ENCODE results near the gene TERF2IP. TPM values are rescaled to one million over a fixed set of nuclear protein-coding genes. Genes with fewer than 3 reads are reported as not detected.

The TERF2IP gene
- total RNA-seq, 1 experiment from 2014 or later: 11.9 TPM

- Histone ChIP-seq H3K4me3 (no peak overlapping the region), H3K36me3 (peaks cover 22% of the 10 kb centered on the region), H3K9me3 (no peaks in the 10 kb centered on the region), H3K27me3 (no peaks in the 10 kb centered on the region)
- no peak for DNase-seq
Measured at GRCh38 chr16:75627851-75628250, 19.7 kb upstream of the TERF2IP start.

GRCh38 chr16:75628351-75628750 is 19.2 kb upstream of the TERF2IP start:
- H3K27me3 ChIP-seq: no peaks in the 10 kb centered on the region
- no peak for DNase-seq
- no peaks in the 10 kb centered on the region for H3K9me3 ChIP-seq
- H3K4me3 ChIP-seq: no peak overlapping the region
- H3K36me3 ChIP-seq: peaks cover 22% of the 10 kb centered on the region

GRCh38 chr16:75629132-75629531 is 18.4 kb upstream of the TERF2IP start:
- DNase-seq: no peak
- peaks cover 27% of the 10 kb centered on the region for H3K36me3 ChIP-seq

GRCh38 chr16:75630052-75630451 is 17.5 kb upstream of the TERF2IP start:
- no peak overlapping the region for H3K4me3 ChIP-seq
- H3K36me3 ChIP-seq: peaks cover 32% of the 10 kb centered on the region
- H3K27me3 ChIP-seq: no peaks in the 10 kb centered on the region
- no peaks in the 10 kb centered on the region for H3K9me3 ChIP-seq
- no peak for DNase-seq

More at GRCh38 chr16:75629132-75629531, 18.4 kb upstream of the TERF2IP start:
- H3K9me3 ChIP-seq: no peaks in the 10 kb centered on the region
- no peak overlapping the region for H3K4me3 ChIP-seq
- no peaks in the 10 kb centered on the region for H3K27me3 ChIP-seq

GRCh38 chr16:75632857-75633256 is 14.7 kb upstream of the TERF2IP start:
- Histone ChIP-seq H3K36me3 (peaks cover 47% of the 10 kb centered on the region), H3K27me3 (no peaks in the 10 kb centered on the region), H3K4me3 (no peak overlapping the region), H3K9me3 (no peaks in the 10 kb centered on the region)
- DNase-seq: no peak

GRCh38 chr16:75635036-75635435 is 12.5 kb upstream of the TERF2IP start:
- Histone ChIP-seq H3K36me3 (peaks cover 48% of the 10 kb centered on the region), H3K4me3 (no peak overlapping the region), H3K27me3 (no peaks in the 10 kb centered on the region), H3K9me3 (no peaks in the 10 kb centered on the region)
- no peak for DNase-seq

- Histone ChIP-seq H3K36me3 (peaks cover 29% of the 10 kb centered on the region), H3K27me3 (no peaks in the 10 kb centered on the region), H3K9me3 (no peaks in the 10 kb centered on the region), H3K4me3 (no peak overlapping the region)
- no peak for DNase-seq
Measured at GRCh38 chr16:75640598-75640997, 7.0 kb upstream of the TERF2IP start.

- peaks cover 14% of the 10 kb centered on the region for H3K36me3 ChIP-seq
- H3K27me3 ChIP-seq: no peaks in the 10 kb centered on the region
- no peaks in the 10 kb centered on the region for H3K9me3 ChIP-seq
- DNase-seq: no peak
- no peak overlapping the region for H3K4me3 ChIP-seq
Measured at GRCh38 chr16:75644240-75645012, 3.1 kb upstream of the TERF2IP start.

- Histone ChIP-seq H3K9me3 (no peaks in the 10 kb centered on the region), H3K27me3 (no peaks in the 10 kb centered on the region), H3K36me3 (no peaks in the 10 kb centered on the region; the same call in none of the 2 replicates), H3K4me3 (peak overlapping the region; percentile 87)
- no peak for DNase-seq
Measured at GRCh38 chr16:75647112-75647491, 471 bp upstream of the TERF2IP start.

- H3K36me3 ChIP-seq: no peaks in the 10 kb centered on the region; the same call in none of the 2 replicates
Measured at GRCh38 chr16:75648265-75649076, 898 bp downstream of the TERF2IP start.

GRCh38 chr16:75653922-75654321 is 6.3 kb downstream of the TERF2IP start:
- Histone ChIP-seq H3K4me3 (no peak overlapping the region), H3K9me3 (no peaks in the 10 kb centered on the region), H3K36me3 (peaks cover 9% of the 10 kb centered on the region), H3K27me3 (no peaks in the 10 kb centered on the region)
- DNase-seq: no peak

More at GRCh38 chr16:75648265-75649076, 898 bp downstream of the TERF2IP start:
- no peaks in the 10 kb centered on the region for H3K27me3 ChIP-seq
- no peaks in the 10 kb centered on the region for H3K9me3 ChIP-seq
- peak; percentile 54 for DNase-seq
- peak overlapping the region; percentile 87 for H3K4me3 ChIP-seq

GRCh38 chr16:75658175-75658574 is 10.6 kb downstream of the TERF2IP start:
- no peaks in the 10 kb centered on the region for H3K27me3 ChIP-seq
- no peak for DNase-seq
- no peak overlapping the region for H3K4me3 ChIP-seq
- peaks cover 9% of the 10 kb centered on the region for H3K36me3 ChIP-seq
- no peaks in the 10 kb centered on the region for H3K9me3 ChIP-seq

GRCh38 chr16:75660321-75660720 is 12.7 kb downstream of the TERF2IP start:
- no peak for DNase-seq
- H3K36me3 ChIP-seq: peaks cover 5% of the 10 kb centered on the region
- no peaks in the 10 kb centered on the region for H3K9me3 ChIP-seq
- H3K27me3 ChIP-seq: no peaks in the 10 kb centered on the region
- no peak overlapping the region for H3K4me3 ChIP-seq

GRCh38 chr16:75660726-75661302 is 13.2 kb downstream of the TERF2IP start:
- Histone ChIP-seq H3K9me3 (no peaks in the 10 kb centered on the region), H3K36me3 (peaks cover 5% of the 10 kb centered on the region), H3K27me3 (no peaks in the 10 kb centered on the region), H3K4me3 (no peak overlapping the region)
- no peak for DNase-seq

GRCh38 chr16:75667503-75667902 is 19.9 kb downstream of the TERF2IP start:
- Histone ChIP-seq H3K4me3 (no peak overlapping the region), H3K36me3 (no peaks in the 10 kb centered on the region), H3K27me3 (no peaks in the 10 kb centered on the region)

GRCh38 chr16:75676909-75677308 is 29.3 kb downstream of the TERF2IP start, which contains the start of gene CPHXL2:
Gene CPHXL2 (minus strand): TSS chr16:75677009. CDS start chr16:75676999, 10 bp downstream.
- no peak for DNase-seq
- Histone ChIP-seq H3K9me3 (no peaks in the 10 kb centered on the region), H3K4me3 (no peak within 1 kb of the TSS), H3K36me3 (no peaks in the 10 kb centered on the region), H3K27me3 (no peaks in the 10 kb centered on the region)

More at GRCh38 chr16:75667503-75667902, 19.9 kb downstream of the TERF2IP start:
- DNase-seq: no peak
- H3K9me3 ChIP-seq: no peaks in the 10 kb centered on the region

- no peaks in the 10 kb centered on the region for H3K36me3 ChIP-seq
- DNase-seq: no peak
- no peak overlapping the region for H3K4me3 ChIP-seq
- H3K9me3 ChIP-seq: no peaks in the 10 kb centered on the region
- H3K27me3 ChIP-seq: no peaks in the 10 kb centered on the region
Measured at GRCh38 chr16:75679366-75679765, 31.8 kb downstream of the TERF2IP start.
